NT2/D1 (cell line): Measurements from ENCODE around the gene RASGRF2.
A peak's percentile ranks its signal among the peaks of the same experiment; 100 is the strongest.

Experiments used
- DNase-seq: peaks from one replicate; pipeline ENCODE4 v3.0.0-alpha.2; 2011; ENCODE audit warnings: low read depth, low spot score
- H3K27me3 ChIP-seq: 2 replicates; pipeline ENCODE4 v1.6.0; 2011; ENCODE audit warnings: mild to moderate bottlenecking; ENCODE audit not compliant: insufficient read length, insufficient read depth
- H3K36me3 ChIP-seq: 2 replicates; pipeline ENCODE4 v1.6.1; 2011; ENCODE audit warnings: mild to moderate bottlenecking, low read length, mixed read lengths; ENCODE audit not compliant: insufficient read depth, insufficient read length
- H3K4me1 ChIP-seq: 2 replicates; pipeline ENCODE4 v1.5.1; 2011; ENCODE audit not compliant: insufficient read depth, insufficient read length
- H3K4me3 ChIP-seq: 2 replicates; pipeline ENCODE4 v1.5.1; 2011; ENCODE audit warnings: low read depth; ENCODE audit not compliant: insufficient read length
- H3K9ac ChIP-seq: 2 replicates; pipeline ENCODE4 v1.6.0; 2011; ENCODE audit warnings: low read depth; ENCODE audit not compliant: insufficient read length
- H3K9me3 ChIP-seq: 2 replicates; pipeline ENCODE4 v1.5.1; 2011; ENCODE audit warnings: mild to moderate bottlenecking, low read length; ENCODE audit not compliant: insufficient read depth
- SUZ12 ChIP-seq: IDR thresholded peaks from 2 replicates; pipeline ENCODE4 v1.6.1; 2011; ENCODE audit not compliant: insufficient read length, insufficient read depth; ENCODE audit errors: extremely low read depth
- YY1 ChIP-seq: IDR thresholded peaks from 2 replicates; pipeline ENCODE4 v1.6.1; 2011; ENCODE audit not compliant: insufficient read length, insufficient read depth
- ZNF274 ChIP-seq: IDR thresholded peaks from 2 replicates; pipeline ENCODE4 v1.6.1; 2011; ENCODE audit warnings: mild to moderate bottlenecking, low read depth, low read length

RASGRF2 gene

GRCh38 chr5:80959768-80960442 is at the start of gene RASGRF2:
Gene RASGRF2, plus strand, starts transcription at chr5:80960363. Its CDS starts 376 bp downstream, at chr5:80960739.
- DNase-seq, result no peak
- H3K9ac ChIP-seq, result peak within 1 kb of the TSS; percentile 80

DNA sequence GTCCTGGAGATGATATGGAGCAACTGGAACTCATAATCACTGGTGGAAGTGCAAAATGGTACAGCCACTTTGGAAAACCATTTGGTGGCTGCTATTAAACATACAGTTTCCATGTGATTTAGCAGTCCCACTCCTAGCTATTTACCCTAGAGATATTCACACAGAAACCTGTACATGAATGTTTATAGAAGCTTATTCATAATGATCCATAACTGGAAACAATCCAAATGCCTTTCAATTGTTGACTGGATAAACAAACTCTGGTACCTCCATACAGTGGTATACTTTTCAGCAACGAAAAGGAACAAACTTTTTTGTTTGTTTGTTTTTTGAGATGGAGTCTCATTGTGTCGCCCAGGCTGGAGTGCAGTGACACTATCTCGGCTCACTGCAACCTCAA is 47.7 kb upstream of the RASGRF2 start:
- DNase-seq, result no peak
- TF ChIP-seq YY1 (no peak), SUZ12 (no peak), ZNF274 (no peak)
- Histone ChIP-seq H3K27me3 (no peaks in the 10 kb centered on the region), H3K36me3 (no peaks in the 10 kb centered on the region), H3K4me3 (no peak overlapping the region), H3K9ac (no peak overlapping the region), H3K4me1 (no peaks in the 10 kb centered on the region), H3K9me3 (no peaks in the 10 kb centered on the region)

More at GRCh38 chr5:80959768-80960442, at the start of gene RASGRF2:
- H3K4me3 ChIP-seq, result peak within 1 kb of the TSS; percentile 71
- peaks cover 18% of the 10 kb centered on the region for H3K27me3 ChIP-seq
- peaks cover 7% of the 10 kb centered on the region; the same call in 1 of the 2 replicates for H3K9me3 ChIP-seq
- peaks cover 7% of the 10 kb centered on the region for H3K4me1 ChIP-seq
- TF ChIP-seq ZNF274 (no peak), YY1 (no peak)
- H3K36me3 ChIP-seq, result no peaks in the 10 kb centered on the region

GRCh38 chr5:80915716-80916115 is 44.4 kb upstream of the RASGRF2 start:
- H3K27me3 ChIP-seq, result no peaks in the 10 kb centered on the region
- H3K36me3 ChIP-seq, result no peaks in the 10 kb centered on the region
- no peak overlapping the region for H3K9ac ChIP-seq
- TF ChIP-seq ZNF274, result no peak
- TF ChIP-seq YY1, result no peak
- no peak for TF ChIP-seq SUZ12
- no peak for DNase-seq
- no peak overlapping the region for H3K4me3 ChIP-seq
- H3K4me1 ChIP-seq, result no peaks in the 10 kb centered on the region
- no peaks in the 10 kb centered on the region for H3K9me3 ChIP-seq

- no peak for DNase-seq
- no peak for TF ChIP-seq YY1
- no peak for TF ChIP-seq SUZ12
- TF ChIP-seq ZNF274, result no peak
- Histone ChIP-seq H3K4me3 (no peak overlapping the region), H3K4me1 (no peaks in the 10 kb centered on the region), H3K27me3 (no peaks in the 10 kb centered on the region), H3K36me3 (no peaks in the 10 kb centered on the region), H3K9ac (no peak overlapping the region), H3K9me3 (no peaks in the 10 kb centered on the region)
These were observed 43.5 kb upstream of the RASGRF2 start for GRCh38 chr5:80916676-80917075.

DNA sequence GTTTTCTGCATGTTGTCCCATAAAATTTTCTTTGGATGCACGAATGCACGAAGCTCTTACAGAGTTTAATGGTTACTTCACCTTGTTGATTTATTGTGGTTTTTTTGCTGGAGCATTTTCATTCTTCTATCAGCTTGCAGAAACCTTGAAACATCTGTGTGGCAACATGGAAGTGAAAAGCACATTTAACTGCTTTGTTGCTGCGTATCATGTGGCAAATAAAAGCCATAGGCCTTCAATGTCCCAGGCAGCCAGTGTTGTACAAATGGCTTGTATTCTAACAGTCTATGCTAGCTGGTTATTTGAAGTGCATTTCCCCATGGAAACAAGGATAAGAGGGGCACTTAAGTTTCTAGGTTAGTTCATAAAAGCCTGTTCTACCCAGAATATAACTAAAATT is 42.5 kb upstream of the RASGRF2 start:
- H3K4me3 ChIP-seq, result no peak overlapping the region

GRCh38 chr5:80919678-80920196 is 40.4 kb upstream of the RASGRF2 start:
- TF ChIP-seq ZNF274 (no peak), YY1 (no peak), SUZ12 (no peak)
- H3K9ac ChIP-seq, result no peak overlapping the region
- no peak overlapping the region for H3K4me3 ChIP-seq
- no peaks in the 10 kb centered on the region for H3K36me3 ChIP-seq
- no peaks in the 10 kb centered on the region for H3K4me1 ChIP-seq
- no peak for DNase-seq
- H3K9me3 ChIP-seq, result no peaks in the 10 kb centered on the region
- H3K27me3 ChIP-seq, result no peaks in the 10 kb centered on the region

More for the DNA sequence above, 42.5 kb upstream of the RASGRF2 start:
- Histone ChIP-seq H3K9ac (no peak overlapping the region), H3K9me3 (no peaks in the 10 kb centered on the region), H3K36me3 (no peaks in the 10 kb centered on the region), H3K4me1 (no peaks in the 10 kb centered on the region), H3K27me3 (no peaks in the 10 kb centered on the region)
- DNase-seq, result no peak
- TF ChIP-seq SUZ12, result no peak
- TF ChIP-seq YY1, result no peak
- no peak for TF ChIP-seq ZNF274

DNA sequence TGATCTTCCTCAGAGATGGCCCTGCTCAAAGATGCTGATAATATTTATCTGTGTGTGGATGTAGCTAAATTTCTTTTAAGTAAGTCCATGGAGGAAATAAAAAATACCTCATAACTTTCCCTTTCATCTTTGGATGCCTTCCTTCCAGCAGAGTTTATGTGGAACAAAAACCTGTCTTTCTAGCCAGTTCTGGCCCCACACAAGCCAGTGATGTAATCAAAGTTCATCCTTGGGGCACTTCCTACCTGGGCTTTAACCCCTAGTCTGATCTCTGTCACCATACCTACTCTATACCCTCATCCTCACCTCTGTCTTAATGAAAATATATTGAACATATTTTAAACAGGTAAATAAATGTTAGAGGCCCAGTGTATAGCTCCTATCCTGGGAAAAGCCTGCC is 39.8 kb upstream of the RASGRF2 start:
- Histone ChIP-seq H3K27me3 (no peaks in the 10 kb centered on the region), H3K9me3 (no peaks in the 10 kb centered on the region), H3K4me3 (no peak overlapping the region), H3K4me1 (no peaks in the 10 kb centered on the region), H3K36me3 (no peaks in the 10 kb centered on the region), H3K9ac (no peak overlapping the region)
- no peak for TF ChIP-seq YY1
- no peak for TF ChIP-seq ZNF274
- TF ChIP-seq SUZ12, result no peak
- no peak for DNase-seq
